HG03558 (cell line): ENCODE results near the gene OR52L1.
"Not testable (repeated sequence)": the region's sequence is repeated elsewhere in the genome, so short reads cannot be mapped to it uniquely, and the experiment has no call there.

Experiments used
- ATAC-seq: cut with Tn5 transposase; IDR thresholded peaks from one replicate; pipeline ENCODE4 v1.9.1; 2021; ENCODE audit warnings: moderate number of reproducible peaks; ENCODE audit not compliant: unreplicated experiment; ENCODE audit errors: extremely low read depth

Gene OR52L1

GRCh38 chr11:5986885-5987284, at the start of gene OR52L1:
OR52L1 (minus strand) TSS chr11:5986985; CDS start chr11:5986930, 55 bp downstream.
- ATAC-seq, result no peak

- no peak for ATAC-seq
These were observed 44.1 kb upstream of the OR52L1 start, which contains the start of gene OR56A1 for GRCh38 chr11:6030708-6031405. OR56A1 (minus strand) TSS chr11:6030758; CDS start chr11:6027692, 3,066 bp downstream.

GRCh38 chr11:6027501-6027900, 40.7 kb upstream of the OR52L1 start:
- no peak for ATAC-seq

- no peak for ATAC-seq
These were observed 38.3 kb upstream of the OR52L1 start for GRCh38 chr11:6025056-6025455.

GRCh38 chr11:6022956-6023355, 36.2 kb upstream of the OR52L1 start:
- no peak for ATAC-seq

GRCh38 chr11:6013042-6013441, 26.3 kb upstream of the OR52L1 start:
- ATAC-seq, result no peak

GRCh38 chr11:6012035-6012668, 25.4 kb upstream of the OR52L1 start:
- no peak for ATAC-seq

- no peak for ATAC-seq
These were observed 20.1 kb upstream of the OR52L1 start, which contains the start of gene OR56A4 for GRCh38 chr11:6006846-6007245. OR56A4 (minus strand) TSS chr11:6006946; CDS start chr11:6002992, 3,954 bp downstream.

GRCh38 chr11:6006395-6006794, 19.6 kb upstream of the OR52L1 start:
- ATAC-seq, result no peak

- ATAC-seq, result no peak
These were observed 15.5 kb upstream of the OR52L1 start for GRCh38 chr11:6002202-6002699.

- ATAC-seq, result no peak
These were observed 8.0 kb upstream of the OR52L1 start for GRCh38 chr11:5994791-5995190.

GRCh38 chr11:5992604-5993251, 5.9 kb upstream of the OR52L1 start:
- ATAC-seq, result no peak

GRCh38 chr11:5992150-5992549, 5.4 kb upstream of the OR52L1 start:
- ATAC-seq, result no peak

- ATAC-seq, result no peak
These were observed 2.4 kb upstream of the OR52L1 start for GRCh38 chr11:5989203-5989602.

- ATAC-seq, result no peak
These were observed 3.3 kb downstream of the OR52L1 start for GRCh38 chr11:5983443-5983842.

- no peak for ATAC-seq
These were observed 13.3 kb downstream of the OR52L1 start for GRCh38 chr11:5973530-5973929.

- ATAC-seq, result no peak
These were observed 18.4 kb downstream of the OR52L1 start, which contains the start of gene OR56A5 for GRCh38 chr11:5968394-5968793. OR56A5 (minus strand) TSS chr11:5968494; CDS start chr11:5968494, 0 bp downstream.

- ATAC-seq, result no peak
These were observed 19.1 kb downstream of the OR52L1 start for GRCh38 chr11:5967708-5968107.

GRCh38 chr11:5966958-5967357, 19.8 kb downstream of the OR52L1 start:
- no peak for ATAC-seq

- not testable (repeated sequence) for ATAC-seq
These were observed 26.0 kb downstream of the OR52L1 start for GRCh38 chr11:5960704-5961320.
